A172 (cell line): ENCODE measurements around the gene EPB41L5. TPM values are rescaled to one million over a fixed set of nuclear protein-coding genes. Genes with fewer than 3 reads are reported as not detected.
A peak's percentile ranks its signal among the peaks of the same experiment; 100 is the strongest.
"Not testable (repeated sequence)": the region's sequence is repeated elsewhere in the genome, so short reads cannot be mapped to it uniquely, and the experiment has no call there.

ENCODE experiments used
- DNase-seq: peaks from one replicate; pipeline ENCODE4 v3.0.0-alpha.2; 2015; ENCODE audit warnings: low spot score
- total RNA-seq: library from RNA; depleted of rRNA; stranded (reverse); fragments of >200 nt; shearing (Covaris generic); gene quantifications from 2 replicates; pipeline ENCODE4 v1.2.3, GENCODE V29; 2014

Gene EPB41L5
- total RNA-seq, 1 experiment from 2014 or later: 11.1 TPM

DNA sequence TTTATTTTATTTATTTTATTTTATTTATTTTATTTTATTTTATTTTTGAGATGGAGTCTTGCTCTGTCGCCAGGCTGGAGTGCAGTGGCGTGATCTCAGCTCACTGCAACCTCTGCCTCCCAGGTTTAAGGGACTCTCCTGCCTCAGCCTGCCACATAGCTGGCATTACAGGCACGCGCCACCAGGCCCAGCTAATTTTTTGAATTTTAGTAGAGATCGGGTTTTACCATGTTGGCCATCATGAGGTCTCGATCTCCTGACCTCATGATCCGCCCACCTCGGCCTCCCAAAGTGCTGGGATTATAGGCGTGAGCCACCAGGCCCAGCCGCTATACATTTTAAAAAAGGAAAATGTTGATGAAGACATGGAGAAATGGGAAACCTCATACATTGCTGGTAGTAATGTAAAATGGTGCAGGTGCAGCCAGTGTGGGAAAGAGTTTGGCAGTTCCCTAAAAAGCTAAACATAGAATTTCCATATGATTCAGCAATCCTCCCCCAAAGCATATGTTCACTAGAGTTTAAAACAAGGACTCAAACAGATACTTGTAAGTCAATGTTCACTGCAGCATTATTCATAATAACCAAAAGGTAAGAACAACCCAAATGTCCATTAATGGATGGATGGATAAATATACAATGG lies 187.1 kb downstream of the EPB41L5 start:
- DNase-seq: not testable (repeated sequence)

DNA sequence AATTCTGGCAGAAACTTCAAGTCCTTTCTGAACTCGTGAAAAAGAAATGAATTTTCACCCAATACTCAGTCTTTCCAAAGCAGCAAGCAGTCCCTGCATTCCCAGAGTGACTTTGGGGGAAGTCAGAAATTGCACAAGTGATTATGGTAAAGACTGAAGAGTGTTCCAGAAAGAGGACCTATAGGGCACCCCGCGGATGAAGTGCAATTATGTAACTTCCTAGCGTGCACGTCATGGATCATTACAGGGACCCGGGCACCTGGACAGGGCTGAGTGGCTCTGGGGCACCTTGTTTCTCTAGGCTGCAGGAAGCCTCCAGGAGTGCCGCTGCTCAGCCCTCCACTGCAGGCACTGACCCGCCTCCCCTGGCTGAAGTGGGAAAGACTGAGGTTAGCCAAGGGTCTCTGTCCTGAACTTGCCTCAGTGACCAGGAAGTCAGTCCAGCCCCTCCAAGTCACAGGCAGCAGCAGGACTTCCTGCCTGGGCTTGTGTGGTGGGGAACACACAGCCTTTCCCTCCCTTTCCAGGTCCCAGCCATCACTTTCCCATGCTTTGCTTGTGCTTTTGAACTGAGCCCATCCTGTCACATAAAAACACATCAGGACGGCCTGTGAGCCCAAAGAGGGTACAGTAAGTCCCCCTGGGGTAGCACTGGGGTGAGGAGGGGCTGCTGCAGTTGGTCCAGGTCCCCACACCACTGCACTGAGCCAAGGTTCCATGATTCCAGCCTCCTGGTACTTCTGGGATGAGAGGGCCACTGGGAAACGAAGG lies 190.6 kb downstream of the EPB41L5 start:
- DNase-seq: no peak

DNA sequence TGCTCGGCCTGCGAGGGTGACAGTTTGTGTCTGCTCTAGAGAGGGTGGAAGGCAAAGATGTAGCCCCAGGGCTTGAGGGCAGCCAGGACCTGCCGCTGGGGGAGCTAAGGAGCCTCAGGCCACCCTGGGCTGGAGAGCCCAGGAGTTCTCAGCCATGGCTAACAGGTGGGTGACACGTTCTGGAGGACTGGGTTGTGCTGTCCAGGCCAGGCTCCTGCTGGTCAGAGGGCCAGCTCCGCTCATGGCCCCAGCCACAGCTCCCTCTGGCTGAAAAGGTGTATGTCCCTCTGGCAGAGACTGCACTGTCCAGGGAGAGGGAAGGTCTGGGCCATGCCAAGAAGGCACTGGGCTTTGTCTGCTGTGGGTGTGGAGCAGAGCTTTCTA lies 191.1 kb downstream of the EPB41L5 start:
- DNase-seq: no peak

DNA sequence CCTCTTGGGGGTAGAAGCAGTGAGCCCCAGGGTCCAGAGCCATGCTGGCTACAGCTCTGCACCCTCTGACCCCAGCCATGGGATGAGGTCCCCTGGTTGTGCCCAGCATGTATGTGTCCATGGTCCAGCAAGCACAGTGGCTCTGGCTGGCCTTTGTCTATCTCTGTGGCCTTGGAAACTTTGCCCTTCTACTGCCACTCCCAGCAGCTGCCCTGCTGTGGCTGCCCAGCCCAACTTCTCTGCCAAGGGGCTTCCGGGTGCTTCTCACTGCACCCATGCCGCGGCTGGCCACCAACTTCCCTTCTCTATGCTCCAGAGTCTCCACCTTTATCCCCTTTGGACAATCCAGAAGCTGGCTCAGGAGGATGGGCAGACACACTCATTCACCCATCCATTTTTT lies 191.5 kb downstream of the EPB41L5 start:
- no peak for DNase-seq

DNA sequence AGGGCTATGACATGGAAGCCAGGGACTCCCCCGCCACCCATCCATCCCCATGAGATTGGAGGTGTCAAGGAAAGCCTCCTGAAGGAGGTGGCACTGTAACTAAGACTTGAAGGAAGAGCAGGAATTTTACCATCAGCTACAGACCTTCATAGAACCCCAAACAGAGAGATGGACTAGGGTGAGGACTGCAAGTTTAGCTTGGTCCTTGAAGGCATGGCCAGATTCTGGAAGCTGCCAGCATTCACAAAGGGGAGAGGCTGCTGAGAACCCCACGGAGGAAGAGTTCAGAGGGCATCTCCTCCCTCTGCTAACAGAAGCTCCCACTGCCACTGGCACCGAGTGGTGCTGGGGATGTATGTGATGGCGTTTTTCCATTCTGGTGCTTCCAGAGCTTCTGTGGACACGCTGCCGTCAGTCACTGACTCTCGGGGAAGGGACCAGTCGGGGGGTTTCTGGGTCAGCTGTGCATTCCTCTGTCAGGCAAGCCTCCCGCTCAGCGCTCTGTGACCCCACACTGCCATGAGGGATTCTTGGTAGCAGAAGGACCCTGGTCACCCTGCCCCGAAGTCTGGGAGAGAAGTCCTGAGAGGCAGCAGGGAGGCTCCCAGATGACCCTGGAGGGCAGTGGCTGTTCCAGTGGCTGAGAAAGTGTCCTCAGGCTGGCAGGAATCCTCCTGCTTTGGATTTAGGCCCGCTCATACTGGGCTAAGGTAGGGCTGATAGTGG lies 192.2 kb downstream of the EPB41L5 start:
- DNase-seq: no peak

DNA sequence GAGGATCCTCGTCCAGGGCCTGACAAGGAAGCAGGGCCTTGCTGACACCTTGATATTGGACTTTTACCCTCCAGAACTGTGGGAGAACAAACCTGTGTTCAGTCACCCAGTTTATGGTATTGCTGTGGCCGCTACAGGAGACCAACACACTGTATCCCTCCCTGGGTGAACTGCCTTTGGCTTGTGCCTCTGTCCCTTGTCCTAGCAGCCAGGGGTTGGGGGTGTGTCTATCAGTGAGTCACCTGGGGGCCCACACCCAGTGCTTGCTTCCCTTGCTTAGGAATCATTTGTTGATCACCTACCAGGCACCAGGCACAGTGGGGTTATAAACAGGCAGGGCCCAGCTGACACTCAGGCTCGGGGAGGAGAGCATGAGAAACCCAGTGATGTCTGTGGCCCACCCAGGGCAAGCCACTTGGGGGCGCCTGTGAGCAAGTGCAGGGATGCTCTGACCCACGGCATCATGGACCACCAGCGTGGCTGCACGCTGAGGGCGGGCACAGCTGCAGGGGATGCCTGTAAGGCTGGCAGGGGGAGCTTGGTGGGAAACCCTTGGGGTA lies 193.2 kb downstream of the EPB41L5 start:
- DNase-seq: no peak

DNA sequence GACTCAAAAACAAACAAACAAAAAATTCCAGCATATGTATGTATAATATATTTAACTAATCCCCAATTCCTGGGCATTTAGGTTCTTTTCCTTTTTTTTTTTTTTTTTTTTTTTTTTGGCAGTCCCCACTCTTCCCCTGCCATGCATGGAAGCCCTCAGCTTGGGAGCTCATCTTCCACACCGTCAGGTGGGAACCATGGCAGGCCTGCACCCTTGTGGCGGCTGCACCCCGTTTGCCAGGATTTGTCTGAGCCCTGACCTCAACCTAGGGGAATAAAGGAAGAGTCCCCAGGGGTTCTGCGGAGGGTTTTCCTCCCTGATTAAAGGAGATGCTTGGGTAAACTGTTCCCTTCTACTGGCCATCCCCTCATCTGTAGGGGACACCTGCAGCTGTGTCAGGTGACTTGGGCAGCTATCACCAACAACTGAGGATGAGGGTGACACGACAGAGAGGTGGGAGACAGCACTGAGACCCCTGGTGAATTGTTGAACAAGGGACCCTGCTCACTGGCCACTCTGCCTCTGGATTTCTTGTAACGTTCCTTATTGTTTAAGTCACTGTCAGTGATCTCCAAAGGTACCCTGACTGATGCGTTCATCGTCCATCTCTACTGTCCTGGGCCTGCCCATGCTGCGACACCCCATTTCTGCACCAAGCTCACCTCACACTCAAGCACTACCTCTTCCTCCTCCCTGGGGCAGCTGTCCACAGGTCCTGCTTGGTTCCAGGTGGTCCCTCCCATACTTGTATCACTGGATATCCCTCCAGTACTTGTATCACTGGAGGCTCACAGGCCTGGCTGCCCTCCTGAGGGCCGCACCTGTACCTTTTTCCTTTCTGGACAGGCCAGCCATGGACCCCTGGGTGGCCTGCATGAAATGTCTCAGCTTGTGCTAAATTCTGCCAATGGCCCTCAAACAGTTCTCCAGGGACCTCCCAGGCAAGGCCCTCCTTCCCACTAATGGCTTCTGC lies 195.8 kb downstream of the EPB41L5 start:
- DNase-seq: no peak

DNA sequence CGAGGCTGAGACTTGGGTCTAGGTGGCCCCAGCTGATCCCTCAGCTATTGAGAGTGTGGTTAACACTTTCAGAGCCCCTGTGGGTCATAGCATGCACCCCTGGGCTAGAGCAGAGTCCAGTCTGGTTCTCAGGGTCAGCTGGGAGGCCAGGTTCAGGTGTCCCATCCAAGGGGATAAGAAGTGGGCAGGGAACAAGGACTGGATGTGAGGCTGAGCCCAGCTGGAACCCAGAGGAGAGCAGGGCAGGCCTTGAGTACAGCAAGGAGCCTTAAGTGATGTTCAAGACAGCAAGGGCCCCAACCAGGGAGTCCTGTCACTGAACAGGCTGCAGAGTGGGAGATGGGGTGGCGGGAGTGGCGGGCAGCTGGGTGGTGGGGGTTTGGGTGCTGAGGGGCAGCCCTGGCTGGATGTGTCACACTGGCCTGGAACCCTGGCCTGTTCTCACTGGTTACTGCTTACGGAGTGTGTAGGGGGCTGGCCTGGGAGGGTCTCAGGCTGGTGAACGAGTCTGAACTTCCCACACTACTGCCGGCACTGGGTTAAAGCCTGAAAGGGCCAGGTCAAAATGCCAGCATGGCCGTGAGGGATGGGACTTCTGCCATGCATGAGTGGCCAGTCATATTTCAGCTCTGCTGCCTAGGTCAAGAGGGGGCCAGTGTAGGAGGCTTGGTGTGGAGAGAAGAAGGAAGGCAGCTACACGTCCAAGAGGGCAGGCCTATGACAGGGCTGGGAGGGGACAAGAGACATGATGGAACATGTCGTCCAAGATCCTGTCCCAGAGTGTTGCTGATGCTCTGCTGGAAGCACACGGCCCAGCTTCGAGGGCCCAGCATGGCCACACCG lies 196.8 kb downstream of the EPB41L5 start:
- no peak for DNase-seq

DNA sequence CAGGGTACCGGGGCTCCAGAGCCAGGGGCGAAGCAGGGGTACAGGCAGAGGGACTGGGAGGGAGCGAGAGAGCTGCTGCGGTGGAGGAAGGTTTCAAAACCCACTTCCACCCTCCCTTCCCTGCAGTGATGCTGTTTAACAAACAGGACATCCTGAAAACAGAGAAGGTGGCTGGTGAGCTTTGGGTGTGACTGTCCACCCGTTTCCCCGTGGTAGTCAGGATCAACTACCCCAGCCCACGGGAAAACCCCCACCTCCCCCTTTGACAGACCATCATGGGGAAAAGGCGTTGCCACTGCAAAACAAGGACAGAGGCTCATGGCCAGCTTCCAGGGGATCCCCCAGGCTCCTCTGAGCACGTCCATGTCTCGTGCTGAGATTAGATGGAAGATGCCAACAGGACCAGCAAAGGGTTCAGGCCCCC lies 197.4 kb downstream of the EPB41L5 start:
- no peak for DNase-seq

DNA sequence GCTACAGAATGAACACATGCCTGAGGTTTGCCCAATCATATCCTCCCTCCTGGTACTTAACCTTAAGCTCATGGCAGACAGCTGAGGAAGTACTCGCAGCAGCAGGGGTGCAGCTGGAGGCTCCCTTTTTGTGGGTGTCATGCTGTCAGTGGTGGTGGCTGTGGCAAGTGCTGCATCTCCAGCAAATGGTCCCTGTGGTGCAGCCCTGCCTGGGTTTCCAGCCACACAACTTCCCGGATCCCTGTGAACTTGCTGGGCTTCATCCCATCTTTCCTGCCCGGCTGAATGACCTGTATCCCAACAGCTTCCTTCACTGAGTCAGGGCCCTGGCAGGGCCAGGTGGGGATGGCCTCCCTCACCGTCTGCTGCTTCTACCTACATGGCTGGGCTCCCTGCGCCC lies 205.3 kb downstream of the EPB41L5 start:
- no peak for DNase-seq

DNA sequence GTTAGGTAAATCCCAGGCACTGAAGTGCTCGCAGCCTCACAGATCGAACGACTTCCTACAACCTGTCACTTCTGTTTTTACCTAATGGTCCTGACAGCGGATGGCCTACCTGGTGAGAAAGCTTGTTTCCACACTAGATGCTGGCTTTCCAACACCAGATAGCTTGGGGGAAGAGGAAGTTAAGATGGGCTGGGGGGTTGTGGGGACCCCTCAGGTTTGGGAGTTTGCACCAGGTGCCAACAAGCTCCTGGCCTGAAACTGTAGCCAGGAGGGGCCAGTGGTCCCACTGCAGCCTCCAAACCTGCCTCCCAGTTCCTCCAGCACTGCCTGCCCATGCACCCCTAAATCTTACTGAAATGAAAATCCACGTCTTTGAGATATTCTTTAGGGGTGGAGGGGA lies 206.4 kb downstream of the EPB41L5 start:
- no peak for DNase-seq

DNA sequence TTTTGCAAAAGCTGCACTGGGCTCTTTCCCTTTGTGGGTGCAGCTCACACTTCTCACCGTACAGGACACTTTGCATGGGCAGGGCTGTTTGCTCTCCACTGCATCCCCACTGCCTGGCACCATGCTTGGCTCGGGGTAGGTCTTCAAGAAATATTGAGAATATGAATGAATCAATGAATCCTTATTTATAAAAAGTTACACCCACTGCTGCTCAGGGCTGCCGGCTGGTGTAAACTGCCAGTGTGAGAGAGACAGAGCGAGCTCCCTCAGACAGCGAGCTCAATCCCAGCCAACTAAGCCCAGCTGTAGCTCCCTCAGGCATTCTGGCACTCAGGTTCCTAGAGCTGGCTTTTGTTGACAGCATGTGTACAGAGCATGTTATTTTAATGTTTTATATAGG lies 206.9 kb downstream of the EPB41L5 start:
- no peak for DNase-seq

DNA sequence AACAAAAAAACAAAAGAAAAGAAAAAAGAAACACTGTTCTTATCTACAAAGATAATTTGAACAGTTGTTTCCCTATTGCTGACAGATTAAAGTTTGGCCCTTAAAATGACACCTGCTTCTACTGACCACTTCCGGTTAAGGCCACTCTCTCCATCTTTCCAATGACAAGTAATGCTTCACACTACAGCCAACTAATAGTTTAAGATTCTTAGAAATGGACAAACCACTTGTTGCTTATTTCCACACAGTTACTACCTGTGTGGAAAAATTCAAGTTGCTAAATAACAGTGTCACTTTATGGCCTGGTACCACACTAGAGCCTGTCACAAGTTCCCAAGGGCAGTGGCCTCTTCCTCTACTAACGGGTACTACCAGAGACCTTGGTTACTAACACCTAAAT lies 207.9 kb downstream of the EPB41L5 start:
- no peak for DNase-seq

DNA sequence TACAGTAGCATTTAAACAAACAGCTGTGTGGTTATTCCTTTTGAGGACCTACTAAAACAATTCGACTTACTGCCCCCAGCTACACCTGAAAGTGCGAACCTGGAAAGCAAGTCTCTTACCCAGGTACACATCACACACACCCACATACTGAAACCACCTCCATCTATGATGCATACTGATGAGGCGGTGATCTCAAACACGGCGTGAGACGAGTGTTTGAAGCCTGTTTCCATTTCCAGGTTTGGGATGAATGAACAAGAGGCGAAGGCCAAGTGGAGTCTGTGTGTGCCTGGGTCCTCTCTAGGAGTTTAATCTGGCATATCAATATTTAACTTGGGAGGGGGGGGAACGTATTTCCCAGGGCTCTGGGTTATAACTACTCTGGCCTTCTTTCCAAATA lies 208.7 kb downstream of the EPB41L5 start:
- DNase-seq: no peak

DNA sequence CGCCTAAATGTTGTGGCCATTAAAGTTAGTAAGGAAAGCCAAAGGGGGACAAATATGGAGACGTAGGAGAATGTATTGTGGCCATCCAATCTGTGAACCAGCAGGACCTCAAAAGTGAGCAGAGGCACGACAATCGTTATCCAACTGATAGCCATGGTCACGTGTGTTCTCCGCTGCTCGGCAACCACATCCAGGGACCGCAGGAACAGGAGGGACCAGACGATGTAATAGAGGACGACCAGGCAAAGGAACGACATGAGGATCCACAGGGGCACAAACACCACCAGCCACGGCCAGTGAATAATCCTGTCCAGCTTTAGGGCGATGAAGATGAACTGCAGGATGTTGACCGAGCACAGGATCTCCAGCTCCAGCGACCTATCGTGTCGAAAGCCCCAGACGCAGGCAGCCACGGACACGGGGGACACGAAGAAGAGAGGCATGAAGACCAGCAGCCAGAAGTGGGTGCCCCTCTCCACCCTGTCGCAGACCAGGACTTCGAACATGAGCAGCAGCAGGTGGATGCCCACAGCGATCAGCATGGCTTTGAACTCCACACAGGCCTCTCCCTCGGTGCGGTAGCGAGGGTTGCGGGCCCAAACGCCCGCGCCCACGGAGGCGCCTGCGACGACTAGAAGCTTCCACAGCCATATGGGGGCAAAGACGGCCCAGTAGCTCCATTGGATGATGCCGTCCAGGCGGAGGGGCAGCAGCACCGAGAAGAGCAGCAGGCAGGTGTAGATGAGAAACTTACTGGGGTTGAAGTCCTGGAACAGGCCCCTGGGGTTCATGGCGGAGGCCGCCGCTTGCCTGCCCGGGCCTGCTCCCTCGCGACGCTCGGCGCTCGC lies 209.5 kb downstream of the EPB41L5 start:
- no peak for DNase-seq

DNA sequence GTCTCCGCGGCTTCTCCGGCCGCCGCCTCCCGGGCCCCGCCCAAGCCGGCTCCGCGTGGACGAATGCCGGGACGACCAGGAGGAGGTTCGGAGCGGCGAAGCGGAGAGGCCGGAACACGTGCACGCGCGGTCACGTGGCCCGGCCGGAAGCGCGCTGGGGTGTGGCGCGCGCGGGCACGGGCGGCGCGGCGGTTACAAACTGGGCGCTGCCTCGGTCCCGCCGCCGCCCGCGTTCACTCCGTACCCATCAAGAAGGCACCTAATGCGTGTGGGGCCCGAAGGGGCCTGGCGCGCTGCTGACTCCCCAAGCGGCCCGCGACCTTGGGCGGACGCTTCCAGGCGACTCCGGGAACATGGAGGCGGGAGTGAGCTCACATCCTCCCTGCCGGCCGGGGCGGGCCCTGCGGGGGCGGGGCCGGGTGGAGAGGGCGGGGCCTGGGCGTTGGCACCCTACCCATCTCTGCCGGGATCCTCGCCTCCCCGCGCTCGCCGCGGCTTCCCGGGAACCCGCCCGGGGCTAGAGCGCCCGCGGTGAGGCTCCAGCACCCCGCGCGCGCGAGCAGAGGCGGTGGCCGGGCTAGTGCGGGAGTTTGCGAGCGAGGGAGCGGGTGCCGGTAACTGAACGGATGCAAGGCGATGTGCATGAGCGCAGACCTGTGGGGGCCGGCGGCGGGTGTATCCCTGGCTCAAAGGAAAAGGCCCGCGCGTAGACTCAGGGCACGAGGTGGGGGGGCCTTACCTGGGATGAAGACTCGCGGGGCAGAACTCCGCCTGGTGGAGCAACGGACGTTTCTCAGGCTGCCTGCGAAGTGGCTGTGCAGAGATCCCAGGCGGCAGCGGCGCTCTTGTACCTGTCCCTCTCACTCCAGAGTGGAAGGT lies 210.4 kb downstream of the EPB41L5 start, which contains the start of gene TMEM185B:
Gene TMEM185B (minus strand): TSS at position 367 of the 879 bp plus-strand sequence. CDS start 424 bp downstream, outside the sequence.
- DNase-seq: peak; percentile 67

DNA sequence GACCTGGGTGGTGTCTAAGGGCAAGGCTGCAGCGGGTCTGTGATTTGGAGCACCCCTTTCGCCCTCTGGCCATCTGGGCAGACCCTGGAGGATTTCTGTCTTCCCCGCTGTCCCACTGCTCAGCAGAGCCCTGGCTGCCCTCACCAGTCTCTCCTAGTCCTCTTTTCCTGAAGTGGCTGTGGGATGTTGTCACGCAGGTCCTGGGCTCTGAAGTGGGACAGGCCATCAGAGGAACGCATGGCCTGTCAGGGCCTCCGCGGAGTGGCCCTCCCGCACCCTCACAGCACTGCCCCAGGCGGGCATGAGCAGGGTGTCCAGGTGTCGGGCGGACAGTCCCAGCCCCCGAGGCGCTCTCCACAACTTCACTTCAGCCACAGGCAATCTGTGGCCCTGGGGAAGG lies 211.4 kb downstream of the EPB41L5 start:
- no peak for DNase-seq
